ENCODE results near the gene PLEKHA6. TPM values are rescaled to one million over a fixed set of nuclear protein-coding genes. Genes with fewer than 3 reads are reported as not detected.

PLEKHA6 gene
- total RNA-seq, 4 donors from 2014 or later: 1.5 to 2.0 (median 1.6) TPM

DNA sequence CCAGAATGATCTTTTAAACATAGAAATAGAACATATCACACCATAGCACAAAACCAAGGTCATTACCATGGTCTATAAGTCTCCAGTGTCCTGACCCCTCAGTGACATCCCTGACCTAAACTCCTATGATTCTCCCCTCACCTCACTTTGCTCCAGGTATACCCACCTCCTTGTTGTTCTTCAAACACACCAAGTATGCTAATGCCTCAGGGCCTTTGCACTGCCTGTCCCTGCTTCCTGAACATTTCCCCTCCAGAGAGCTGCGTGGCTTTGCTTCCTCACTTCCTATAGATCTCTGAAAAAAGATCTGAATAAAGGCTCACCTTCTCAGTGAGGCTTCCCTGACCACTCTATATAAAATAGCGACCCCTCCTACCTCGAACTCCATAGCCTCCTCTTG, 147.0 kb downstream of the PLEKHA6 start:
- TF ChIP-seq CTCF (IDR thresholded peaks at IDR 0.05; ENCODE audit: low read depth): no peak

DNA sequence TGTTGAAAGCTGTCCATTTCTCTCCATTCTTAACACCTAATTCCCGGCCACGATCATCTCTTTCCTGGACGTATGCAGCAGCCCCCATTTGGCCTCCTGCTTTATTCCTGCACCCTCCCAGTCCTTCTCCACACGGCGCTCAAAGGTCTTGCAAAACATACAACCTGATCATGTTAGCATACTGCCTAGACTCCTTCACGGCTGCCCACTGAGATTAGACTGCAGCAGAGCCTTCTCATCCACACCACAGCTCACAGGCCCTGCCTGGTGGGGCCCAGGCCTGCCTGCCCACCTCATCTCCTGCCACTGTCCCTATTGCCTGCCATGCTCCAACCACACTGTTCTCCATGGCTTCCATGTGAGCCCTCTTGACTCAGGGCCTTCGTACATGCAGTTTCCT, 148.7 kb downstream of the PLEKHA6 start:
- TF ChIP-seq CTCF (IDR thresholded peaks at IDR 0.05; ENCODE audit: low read depth): no peak

DNA sequence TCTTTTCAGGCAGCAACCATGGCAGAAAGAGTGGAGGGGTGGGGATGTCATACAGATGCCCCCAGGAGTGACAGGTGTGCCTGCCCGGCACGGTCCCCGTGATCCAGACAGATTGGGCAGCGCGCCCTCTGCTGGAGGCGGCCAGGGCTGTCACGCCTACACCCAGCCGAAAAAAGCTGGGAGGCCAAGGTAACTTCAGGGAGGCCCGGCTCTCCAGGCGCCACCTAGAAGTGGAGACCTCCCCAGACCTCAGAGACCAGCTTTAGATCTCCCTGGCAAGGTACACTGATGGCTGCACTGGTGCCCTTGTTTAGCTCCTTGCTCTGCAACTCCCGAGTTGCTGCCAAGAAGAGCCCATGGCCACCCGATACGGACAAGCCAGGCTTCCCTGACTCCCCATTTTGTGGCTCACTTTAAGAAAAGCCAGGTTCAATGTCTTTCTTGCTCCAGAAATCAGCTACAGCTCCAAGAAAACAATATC, 152.6 kb downstream of the PLEKHA6 start:
- TF ChIP-seq CTCF (IDR thresholded peaks at IDR 0.05; ENCODE audit: low read depth): no peak

- no peak for TF ChIP-seq CTCF (IDR thresholded peaks at IDR 0.05; ENCODE audit: low read depth)
Measured at GRCh38 chr1:204206121-204206520, 153.6 kb downstream of the PLEKHA6 start.

DNA sequence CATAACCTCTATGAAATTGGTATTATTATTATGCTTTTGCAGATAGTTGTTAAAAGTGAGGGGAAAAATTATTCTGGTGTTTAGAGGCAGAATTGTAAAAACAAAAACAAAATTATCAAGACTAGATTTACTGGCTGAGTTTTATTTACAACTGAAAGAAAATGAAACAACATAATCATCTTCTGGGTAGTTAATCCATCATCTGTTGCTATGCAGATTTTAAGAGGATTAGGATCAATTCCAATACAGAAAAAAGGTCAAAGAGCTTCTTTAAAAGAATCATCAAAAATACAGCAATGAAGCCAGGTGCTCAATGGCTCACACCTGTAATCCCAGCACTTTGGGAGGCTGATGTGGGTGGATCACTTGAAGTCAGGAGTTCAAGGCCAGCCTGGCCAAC, 154.2 kb downstream of the PLEKHA6 start:
- no peak for TF ChIP-seq CTCF (IDR thresholded peaks at IDR 0.05; ENCODE audit: low read depth)

DNA sequence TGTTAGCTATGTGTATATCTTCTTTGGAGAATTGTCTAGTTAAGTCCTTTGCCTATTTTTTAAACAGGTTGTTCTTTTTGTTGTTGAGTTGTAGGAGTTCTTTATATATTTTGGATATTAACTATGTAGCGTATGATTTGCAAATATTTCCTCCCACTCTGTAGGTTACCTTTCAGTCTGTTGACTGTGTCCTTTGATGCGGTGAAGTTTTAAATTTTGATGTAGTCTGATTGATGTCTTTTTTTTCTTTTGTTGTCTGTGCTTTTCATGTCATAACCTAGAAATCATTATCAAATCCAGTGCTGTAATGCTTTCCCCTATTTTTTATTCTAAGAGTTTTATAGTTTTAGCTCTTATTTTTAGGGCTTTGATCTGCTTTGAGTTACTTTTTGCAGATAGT, 154.8 kb downstream of the PLEKHA6 start:
- TF ChIP-seq CTCF (IDR thresholded peaks at IDR 0.05; ENCODE audit: low read depth): no peak

GRCh38 chr1:204203206-204203767, 156.4 kb downstream of the PLEKHA6 start:
- no peak for TF ChIP-seq CTCF (IDR thresholded peaks at IDR 0.05; ENCODE audit: low read depth)

All from subcutaneous adipose tissue (tissue), 4 donors.